ENCODE results near the gene SRPK2.
"Not testable (repeated sequence)": the region's sequence is repeated elsewhere in the genome, so short reads cannot be mapped to it uniquely, and the experiment has no call there.

The SRPK2 gene

GRCh38 chr7:105297309-105297708 is 91.4 kb downstream of the SRPK2 start:
- DNase-seq = no peak

DNA sequence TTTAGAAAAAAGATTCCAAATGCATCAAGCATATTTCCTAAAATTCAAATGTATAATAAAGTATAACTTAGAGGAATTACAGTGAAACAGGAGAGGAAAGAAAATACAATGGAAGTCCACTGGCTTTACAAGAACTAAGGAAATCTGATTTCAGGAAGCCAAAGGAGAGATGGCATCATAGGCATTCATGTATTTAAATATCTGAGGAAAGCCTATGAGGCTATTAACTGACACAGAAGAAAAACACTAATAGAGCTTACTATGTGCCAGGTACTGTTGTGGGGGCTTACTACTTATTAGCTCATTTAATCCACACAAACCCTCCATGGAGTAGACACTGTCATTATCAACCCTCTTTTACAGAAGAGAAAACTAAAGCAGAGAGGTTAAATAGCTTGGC is 92.2 kb downstream of the SRPK2 start:
- DNase-seq = no peak

- DNase-seq = no peak
Observed at GRCh38 chr7:105295596-105296352, 92.9 kb downstream of the SRPK2 start.

GRCh38 chr7:105294482-105294881 is 94.2 kb downstream of the SRPK2 start:
- DNase-seq = not testable (repeated sequence)

GRCh38 chr7:105289704-105290103 is 99.0 kb downstream of the SRPK2 start:
- no peak for DNase-seq

- DNase-seq = no peak
Observed at GRCh38 chr7:105286441-105286840, 102.3 kb downstream of the SRPK2 start.

DNA sequence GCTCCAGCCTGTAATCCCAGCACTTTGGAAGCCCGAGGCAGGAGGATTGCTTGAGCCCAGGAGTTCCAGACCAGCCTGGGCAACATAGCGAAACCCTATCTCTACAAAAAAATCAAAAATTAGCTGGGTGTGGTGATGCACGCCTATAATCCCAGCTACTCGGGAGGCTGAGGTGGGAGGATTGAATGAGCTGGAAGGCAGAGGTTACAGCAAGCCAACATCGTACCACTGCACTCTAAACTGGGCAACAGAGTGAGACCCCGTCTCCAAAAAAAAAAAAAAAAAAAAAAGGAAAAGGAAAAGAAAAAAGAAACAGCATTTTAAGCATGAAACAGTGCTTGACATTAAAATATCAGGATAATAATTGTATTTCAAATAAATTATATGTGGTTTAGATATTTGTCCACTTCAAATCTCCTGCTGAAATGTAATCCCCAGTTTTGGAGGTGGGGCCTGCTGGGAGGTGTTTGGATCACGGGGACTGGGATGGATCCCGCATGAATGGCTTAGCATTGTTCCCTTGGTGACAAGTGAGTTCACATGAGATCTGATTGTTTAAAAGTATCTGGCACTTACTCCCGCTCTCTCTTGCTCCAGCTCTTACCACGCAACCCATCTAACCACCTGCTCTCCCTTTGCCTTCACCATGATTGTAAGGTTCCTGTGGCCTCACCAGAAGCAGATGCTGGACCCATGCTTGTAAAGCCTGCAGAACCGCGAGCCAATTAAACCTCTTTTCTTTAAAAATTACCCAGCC is 103.4 kb downstream of the SRPK2 start:
- no peak for DNase-seq

GRCh38 chr7:105284014-105284413 is 104.7 kb downstream of the SRPK2 start:
- DNase-seq = no peak

DNA sequence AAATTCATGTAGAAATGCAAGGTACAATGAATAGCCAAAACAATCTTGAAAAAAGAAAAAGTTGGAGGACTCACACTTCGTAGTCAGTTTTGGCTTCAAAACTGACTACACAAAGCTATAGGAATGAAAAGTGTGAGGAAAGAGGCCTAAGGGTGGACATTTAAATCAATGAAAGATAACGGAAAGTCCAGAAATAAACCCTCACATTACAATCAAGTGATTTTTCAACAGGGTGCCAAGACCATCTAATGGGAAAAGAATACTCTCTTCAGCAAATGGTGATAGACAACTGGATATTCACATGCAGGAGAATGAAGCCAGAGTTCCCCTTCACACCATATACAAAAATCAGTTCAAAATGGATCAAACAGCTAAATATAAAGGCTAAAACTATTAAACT is 106.8 kb downstream of the SRPK2 start:
- no peak for DNase-seq

DNA sequence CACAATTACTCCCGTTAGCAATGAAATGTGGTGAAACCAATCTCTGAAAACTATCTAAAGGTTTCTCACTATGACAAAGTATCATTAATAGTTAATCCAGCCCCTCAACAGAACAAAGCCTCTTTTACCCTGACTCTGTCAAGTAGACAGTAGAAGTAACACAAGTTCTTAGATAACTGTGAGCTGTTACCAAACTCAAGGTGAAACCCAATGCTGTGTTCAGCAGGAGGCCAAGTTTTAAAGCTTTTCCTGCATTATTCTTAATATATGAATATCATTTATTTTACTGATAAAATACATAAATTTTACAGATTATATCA is 109.1 kb downstream of the SRPK2 start:
- no peak for DNase-seq

DNA sequence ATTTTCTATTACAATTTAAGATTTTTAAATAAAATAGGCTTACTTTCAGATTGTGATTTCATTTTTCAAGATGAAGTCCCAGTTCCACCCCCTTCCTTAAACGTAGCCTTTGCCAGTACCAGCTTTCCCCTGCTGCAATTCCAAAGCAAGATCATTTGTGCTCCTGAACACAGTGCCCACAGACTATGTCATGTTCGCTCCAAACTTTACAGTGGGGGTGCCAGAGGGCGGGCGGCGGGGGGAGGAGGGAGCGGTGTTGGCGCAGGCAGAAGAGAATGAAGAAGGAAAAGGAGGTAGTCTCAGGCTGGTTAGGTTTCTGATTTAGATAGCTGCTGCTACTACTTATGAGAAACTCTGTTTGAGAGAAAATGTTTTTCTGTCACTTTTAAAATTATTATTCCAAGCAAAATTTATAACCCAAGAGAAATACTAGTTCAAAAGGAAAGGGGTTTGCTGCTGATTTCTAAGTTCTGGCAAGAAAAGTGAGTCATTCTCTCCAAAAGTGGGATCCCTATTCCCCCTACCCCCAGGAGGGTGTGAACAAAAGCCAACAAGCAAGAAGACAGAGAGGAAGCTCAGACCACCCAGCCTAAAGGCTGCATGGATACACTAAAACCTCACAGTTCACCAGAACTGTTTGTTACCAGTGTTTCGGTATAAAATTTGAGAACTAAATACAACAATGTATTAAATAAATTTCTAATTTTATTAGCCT is 109.6 kb downstream of the SRPK2 start:
- DNase-seq = no peak

DNA sequence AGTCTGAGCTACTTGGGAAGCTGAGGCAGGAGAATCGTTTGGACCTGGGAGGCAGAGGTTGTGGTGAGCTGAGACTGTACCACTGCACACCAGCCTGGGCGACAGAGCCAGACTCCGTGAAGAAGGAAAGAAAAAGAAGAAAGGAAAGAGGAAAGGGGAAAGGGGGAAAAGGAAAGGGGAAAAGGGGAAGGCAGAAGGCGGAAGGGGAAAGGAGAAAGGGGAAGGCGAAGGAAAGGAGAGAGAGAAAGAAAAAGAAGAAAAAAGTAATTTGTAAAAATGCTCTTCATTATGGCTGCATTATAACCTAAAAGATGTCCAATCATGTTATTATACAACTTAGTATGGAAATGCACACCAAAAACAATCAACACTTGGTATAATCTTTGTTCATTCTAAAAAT is 110.2 kb downstream of the SRPK2 start:
- no peak for DNase-seq

GRCh38 chr7:105277341-105277740 is 111.4 kb downstream of the SRPK2 start:
- DNase-seq = no peak

- DNase-seq = no peak
Observed at GRCh38 chr7:105270117-105270516, 118.6 kb downstream of the SRPK2 start.

DNA sequence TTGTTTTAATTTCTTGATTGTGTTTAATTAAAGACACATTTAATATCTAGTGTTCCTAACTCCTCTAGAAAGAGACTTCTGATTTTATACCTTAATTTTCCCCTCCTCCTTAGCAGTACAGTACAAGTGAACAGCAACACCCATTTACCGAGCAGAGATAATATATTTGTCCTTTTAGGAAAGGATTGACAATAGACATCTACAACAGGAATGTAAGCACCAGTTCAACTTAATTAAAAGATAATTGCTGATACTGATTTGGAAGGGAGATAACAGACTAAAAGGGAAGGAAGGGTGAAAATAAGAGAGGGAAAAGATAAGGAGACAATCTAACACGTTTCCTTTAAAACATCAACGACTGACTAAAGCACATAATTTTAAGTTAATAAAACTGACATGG is 119.3 kb downstream of the SRPK2 start:
- no peak for DNase-seq

DNA sequence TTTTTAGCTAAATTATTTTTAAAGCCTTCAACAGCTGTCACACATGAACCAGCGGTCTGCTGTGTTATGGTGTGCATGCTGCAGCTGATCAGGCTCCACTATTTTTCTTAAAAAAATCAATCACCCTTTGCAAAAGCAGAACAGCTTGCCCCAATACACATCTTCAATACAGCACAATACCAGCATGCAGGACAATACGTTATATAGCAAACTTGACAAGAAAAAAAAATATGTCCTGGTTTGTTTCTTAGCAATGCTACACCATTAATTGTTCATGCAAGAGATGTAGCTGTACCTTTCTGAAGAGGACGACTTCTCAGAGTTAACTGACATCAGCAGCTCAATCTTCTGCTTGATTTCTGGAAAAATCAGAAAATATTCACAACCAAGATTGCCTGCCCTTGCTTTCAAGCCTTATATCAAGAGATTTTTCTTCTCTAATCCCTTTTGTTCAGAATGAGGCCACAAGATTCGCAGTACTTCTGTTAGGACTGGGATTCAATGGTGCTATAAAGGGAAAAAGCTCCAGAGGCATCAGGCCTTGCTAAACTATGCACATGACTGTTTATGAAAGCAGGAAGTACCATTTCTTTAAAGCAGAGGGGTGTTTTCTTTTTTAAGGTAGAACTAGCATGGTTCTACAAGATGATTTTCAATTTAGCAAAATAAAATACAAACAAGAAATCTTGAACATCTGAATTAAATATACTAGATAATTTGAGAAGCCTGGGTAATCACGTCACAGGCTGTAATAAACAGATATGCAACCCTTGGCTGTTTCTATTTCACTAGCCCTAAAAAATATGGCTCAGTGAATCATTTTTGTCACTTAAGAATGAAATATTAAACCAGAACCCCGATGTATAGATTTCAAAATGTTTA is 120.0 kb downstream of the SRPK2 start:
- DNase-seq = no peak

- DNase-seq = no peak
Observed at GRCh38 chr7:105268056-105268455, 120.7 kb downstream of the SRPK2 start.

DNA sequence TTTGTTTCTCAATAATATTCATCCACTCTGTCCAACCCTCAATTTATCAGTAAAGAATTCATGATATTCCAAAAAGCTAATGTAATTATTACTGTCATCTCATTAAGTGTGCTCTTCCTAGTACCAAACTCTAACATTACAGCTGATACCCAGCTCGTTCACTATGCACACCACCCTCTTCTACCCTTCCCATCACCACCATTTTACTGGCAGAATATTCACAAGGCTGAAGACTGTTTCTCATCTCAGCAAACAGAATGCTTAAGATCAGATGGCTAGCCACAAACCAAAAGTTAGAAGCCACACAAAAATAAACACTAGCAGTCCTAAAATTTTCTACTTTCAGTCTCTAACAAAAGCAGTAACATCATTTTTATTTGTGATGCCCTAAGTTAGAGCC is 121.5 kb downstream of the SRPK2 start:
- no peak for DNase-seq

DNA sequence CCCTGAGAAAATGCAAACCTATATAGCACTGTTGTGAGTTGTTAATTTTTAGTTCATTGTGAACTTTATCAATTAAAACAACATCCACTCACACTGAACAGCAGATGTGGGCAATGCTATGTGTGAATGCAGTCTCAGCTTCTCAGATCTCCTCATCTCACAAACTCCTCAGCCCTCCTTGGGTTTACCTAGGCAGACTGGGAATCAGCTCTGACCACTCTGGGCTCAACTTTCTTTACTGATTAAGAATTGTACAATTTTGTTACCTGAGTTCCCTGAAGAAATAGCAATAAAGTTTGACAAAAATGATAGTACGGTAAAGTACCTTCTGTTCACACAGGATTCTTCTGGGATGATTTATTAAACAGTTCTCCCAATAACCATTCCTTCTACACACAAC is 124.0 kb downstream of the SRPK2 start:
- DNase-seq = no peak

DNA sequence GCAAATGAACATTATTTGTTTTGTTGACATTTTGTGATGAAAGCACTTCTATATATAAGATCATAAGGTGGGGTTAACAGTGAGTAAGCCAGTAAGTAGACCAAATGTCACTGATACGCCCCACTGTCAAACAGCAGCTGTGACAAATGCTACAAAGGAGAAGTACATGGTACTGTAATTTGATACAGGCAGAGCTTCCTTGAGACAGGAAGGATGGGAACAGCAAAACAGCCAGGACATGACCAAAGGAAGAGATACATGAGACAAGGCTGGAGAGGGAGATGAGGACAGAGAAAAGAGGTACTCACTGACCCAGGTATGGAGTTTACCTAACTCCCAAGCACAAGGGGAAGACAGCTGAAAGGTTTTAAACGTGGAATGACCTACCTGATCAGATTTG is 127.0 kb downstream of the SRPK2 start:
- no peak for DNase-seq

DNA sequence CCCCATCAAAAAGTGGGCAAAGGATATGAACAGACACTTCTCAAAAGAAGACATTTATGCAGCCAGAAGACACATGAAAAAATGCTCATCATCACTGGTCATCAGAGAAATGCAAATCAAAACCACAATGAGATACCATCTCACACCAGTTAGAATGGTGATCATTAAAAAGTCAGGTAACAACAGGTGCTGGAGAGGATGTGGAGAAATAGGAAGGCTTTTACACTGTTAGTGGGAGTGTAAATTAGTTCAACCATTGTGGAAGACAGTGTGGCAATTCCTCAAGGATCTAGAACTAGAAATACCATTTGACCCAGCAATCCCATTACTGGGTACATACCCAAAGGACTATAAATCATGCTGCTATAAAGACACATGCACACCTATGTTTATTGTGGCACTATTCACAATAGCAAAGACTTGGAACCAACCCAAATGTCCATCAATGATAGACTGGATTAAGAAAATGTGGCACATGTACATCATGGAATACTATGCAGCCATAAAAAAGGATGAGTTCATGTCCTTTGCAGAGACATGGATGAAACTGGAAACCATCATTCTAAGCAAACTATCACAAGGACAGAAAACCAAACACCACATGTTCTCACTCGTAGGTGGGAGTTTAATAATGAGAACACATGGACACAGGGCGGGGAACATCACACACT is 128.4 kb downstream of the SRPK2 start:
- not testable (repeated sequence) for DNase-seq

DNA sequence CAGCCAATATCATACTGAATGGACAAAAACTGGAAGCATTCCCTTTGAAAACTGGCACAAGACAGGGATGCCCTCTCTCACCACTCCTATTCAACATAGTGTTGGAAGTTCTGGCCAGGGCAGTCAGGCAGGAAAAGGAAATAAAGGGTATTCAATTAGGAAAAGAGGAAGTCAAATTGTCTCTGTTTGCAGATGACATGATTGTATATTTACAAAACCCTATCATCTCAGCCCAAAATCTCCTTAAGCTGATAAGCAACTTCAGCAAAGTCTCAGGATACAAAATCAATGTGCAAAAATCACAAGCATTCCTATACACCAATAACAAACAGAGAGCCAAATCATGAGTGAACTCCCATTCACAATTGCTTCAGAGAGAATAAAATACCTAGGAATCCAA is 129.8 kb downstream of the SRPK2 start:
- not testable (repeated sequence) for DNase-seq

Measured in stimulated activated CD8-positive, alpha-beta memory T cell treated with anti-CD3 and anti-CD28 coated beads, Interleukin-4, amount 100 ng/mL, for 48 hours (primary cell).